ENCODE results near the gene PPP1R9A.

Gene PPP1R9A

DNA sequence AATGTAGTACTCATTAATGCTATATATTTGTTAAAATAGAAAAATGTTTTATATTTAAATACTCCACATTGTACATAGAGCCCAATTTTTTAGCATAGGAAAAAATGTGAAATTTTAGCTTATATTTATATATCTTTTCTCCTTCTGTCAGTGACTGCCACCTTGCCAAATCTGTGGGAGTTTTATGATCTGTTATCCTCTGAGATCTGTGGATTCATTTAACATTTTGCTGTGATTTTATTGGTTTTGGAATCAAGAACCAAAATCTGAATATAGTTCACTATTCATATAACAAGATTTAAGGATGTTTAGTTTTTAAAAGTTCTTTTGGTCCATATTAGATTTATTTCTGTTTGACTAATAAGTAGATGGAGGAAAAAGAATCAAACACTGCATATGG, 127.9 kb downstream of the PPP1R9A start:
- DNase-seq (ENCODE audit: low read depth): no peak

DNA sequence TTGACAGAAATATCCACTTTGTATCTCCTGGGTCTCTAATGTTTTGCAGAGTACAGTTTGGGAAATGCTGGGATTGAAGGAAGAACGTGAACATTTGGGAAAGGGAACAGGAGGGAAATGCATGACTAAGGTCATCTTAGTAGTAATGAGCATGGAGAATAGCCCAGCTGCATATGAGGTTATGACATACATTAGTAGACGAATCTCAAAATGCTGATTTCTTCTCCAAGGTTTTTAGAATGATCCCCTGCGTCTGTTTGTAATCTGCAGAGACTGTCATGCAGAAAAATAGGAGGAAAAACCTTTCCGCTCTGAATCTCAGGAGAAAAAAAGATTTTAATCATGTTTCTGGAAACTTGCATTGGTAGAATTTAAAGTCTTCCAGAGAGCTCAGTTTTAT, 133.6 kb downstream of the PPP1R9A start:
- DNase-seq (ENCODE audit: low read depth): no peak

DNA sequence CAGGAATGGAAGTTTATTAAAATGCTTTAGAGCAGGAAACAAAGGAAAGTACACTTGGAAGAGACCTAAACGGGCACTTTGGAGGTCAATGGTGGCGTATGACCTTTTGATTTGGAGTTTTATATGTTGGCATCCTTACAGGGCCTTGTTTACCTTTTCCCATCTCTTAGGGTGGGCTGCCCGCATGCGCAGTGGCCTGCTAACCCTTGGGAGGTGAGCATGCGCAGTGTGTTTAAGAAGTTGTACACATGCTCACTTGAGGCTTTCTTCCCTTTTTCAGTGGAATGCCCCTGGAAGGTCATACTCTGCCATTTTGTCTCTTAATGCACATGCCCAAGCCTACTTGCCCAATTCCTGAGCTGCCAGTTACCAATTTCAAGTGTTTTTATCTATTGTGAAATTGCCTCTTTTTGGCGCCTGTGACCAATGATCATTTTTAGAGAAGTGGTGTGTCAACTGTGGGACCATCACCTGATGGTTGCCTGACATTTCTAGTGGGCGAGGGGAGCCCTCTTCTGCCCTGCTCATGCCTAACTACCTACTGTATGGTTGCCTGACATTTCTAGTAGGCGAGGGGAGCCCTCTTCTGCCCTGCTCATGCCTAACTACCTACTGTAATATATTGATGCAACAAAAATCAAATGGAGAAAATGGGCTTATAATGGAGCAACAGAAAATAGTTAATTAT, 138.0 kb downstream of the PPP1R9A start:
- DNase-seq (ENCODE audit: low read depth): no peak

DNA sequence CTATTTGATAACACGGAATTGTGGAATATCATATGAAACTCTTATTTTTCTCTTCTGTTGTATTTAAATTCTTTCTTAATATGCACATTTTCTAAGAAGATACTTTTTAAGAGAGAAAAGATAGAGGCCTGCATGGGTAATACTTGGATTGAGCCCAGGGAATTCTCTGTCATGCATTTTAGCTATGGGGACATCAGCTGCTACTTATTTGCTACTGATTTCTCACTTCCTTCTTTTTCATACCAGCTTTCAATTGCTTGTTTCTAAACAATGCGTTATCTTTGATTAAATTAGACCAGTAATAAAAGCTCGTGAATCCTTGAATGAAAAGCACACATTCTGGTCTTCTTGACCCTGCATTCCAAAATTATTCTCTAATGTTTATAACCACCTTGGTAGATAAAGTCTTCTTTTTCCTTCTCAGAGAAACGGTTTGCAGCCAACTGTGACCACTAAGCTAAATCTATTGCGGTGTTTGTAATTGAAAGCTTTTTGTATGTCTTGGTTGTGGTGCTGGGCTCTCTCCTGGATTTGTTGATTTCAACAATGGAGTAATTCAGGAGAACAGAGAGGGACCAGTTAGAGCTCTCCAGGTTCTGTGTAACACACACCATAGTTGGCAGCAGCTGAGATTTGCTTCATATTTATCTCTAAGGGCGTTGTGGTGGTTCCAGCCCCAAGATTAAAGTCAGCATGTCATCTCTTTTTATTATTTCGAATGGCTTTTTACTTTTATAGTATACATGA, 139.3 kb downstream of the PPP1R9A start:
- DNase-seq (ENCODE audit: low read depth): no peak

DNA sequence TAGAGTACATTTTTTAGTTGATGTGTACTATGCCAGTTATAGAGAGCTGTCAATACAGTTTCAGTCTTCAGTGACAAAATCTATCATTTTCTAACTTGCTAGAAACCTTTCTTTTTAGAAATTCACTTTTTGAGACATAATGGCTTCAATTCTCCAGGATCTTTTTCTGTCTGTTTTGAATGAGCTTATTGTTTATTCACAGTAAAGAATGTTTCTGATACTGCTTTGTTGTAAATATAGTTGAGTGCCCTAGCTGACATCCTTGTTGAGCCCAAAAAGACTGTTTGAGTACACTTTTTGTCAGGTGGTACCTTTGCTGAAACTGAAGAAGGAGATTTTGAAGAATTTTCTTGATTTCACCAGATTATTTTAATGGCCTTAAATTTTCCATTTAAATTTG, 139.9 kb downstream of the PPP1R9A start:
- DNase-seq (ENCODE audit: low read depth): no peak

DNA sequence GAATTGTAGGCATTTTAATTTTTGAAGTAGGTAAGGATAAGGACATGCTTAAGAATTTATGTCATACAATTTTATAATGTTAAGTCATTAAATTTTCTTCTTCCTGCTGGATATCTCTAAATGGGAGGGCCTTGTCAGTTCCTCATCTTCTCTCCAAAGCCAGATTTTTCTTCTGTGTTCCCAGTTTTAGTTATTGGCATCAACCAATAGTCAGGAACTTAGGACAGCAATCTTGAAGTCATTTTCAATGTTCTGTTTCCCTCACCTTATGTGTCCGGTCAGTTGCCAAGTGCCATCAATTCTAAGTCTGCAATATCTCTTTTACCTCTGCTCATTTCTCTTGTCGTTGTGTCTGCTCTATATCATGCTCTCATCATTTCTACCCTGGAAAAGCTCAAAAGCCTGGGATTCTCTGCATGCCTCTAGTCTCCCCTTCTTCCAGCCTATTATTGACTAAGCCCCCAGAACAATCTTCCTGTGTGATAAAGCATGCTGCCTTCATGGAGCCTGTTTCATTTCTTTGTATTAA, 145.2 kb downstream of the PPP1R9A start:
- DNase-seq (ENCODE audit: low read depth): no peak

DNA sequence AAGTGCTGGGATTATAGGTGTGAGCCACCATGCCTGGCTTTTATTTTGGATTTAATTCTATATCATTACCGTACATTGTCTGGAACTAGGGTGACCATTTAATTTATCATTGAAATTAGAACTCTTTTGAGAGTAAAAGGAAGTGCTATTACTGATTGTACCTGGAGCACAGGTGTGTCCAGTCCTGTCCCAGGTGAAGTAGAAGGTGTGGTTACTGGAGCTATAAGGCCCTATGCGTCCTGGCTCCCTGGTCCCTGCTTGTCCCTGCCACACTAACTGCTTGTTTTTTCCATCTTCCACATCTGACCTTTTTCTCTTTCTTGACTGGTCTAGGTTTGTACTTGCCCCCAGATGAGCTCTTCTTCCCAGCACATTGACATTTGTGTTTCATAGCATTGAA, 147.0 kb downstream of the PPP1R9A start:
- no peak for DNase-seq (ENCODE audit: low read depth)

DNA sequence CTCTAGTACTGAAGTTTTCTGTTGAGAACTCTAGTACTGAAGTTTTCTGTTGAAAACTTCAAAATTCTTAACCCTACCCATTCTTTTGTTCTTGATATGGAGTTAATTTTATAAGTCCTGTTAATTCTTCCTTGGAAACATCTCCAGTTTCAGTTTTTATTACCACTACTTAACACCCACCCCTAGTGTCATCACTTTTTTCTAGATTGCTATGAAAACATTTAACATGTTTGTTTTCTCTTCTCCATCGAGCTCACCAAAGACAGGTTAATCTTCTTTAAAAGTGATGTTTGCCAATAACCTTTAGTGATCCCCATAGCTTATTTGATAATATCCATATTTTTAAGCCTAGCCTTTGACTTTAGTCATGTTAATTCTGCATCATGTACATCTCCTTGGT, 147.9 kb downstream of the PPP1R9A start:
- DNase-seq (ENCODE audit: low read depth): no peak

DNA sequence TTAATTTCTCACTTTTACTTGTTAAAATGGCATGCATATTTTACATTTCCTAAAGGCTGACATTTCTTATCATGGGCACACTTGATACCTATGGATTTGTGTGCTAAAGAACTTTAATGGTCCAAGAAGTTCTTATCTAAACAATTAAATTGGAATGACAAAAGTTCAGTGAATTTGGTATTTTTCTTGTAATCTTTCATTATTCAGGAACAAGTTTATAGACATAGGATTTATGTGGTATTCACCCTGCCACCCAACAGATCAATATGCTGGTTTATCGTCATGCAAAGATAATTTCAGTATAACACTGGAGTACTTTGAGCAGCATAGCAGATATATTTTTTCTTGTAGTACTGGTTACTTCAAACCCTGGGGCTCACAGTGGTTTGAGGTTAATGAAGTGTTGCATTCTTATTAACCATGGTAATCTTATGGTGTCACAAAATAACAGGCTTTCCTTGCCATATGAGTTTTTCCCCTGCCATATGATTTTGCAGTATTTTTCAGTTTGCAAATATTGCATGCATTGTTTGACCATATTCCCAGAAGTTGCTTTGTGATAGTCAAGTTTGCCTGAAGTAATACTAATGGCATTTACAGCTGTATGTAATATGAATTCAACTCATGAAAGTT, 148.8 kb downstream of the PPP1R9A start:
- no peak for DNase-seq (ENCODE audit: low read depth)

DNA sequence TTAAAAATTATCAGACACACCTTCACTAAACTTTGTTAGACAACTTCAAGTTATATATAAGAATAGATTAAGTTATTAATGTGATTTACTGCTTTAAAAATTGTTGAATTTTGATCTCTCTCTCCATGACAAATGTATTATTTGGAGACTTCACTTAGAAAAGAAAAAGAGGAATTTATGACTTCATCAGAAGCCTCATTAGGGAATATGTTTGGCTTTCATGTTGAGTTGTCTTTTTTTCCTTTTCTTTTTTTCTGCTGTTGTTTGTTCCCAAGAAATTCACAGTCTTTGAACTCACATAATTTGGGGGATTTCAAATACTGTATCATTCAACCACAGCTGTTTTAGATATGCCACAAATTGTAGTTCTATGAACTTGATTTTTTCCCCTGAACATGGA, 149.5 kb downstream of the PPP1R9A start:
- DNase-seq (ENCODE audit: low read depth): no peak

DNA sequence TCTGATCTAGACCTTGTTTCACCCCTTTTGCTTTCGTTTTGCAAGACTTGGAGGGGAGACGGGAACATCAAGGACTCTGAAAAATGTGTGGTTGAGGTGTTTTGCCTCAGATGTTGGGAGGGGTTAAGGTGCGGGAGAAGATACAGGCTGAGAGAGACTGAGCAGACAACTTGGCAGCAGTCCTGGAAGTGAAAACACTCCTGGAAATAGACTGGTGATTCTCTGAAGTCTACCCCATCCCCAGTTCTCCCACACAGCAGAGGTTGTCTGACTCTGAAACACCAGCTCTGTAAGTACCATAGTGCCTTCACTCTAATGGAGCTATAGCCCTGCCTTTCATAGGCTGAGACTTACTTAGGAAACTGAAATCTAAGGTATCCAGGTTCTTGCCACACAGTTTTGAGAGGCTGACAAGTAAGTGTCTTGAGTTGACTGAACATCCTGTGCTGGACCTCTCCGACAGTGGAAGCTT, 152.5 kb downstream of the PPP1R9A start:
- DNase-seq (ENCODE audit: low read depth): no peak

DNA sequence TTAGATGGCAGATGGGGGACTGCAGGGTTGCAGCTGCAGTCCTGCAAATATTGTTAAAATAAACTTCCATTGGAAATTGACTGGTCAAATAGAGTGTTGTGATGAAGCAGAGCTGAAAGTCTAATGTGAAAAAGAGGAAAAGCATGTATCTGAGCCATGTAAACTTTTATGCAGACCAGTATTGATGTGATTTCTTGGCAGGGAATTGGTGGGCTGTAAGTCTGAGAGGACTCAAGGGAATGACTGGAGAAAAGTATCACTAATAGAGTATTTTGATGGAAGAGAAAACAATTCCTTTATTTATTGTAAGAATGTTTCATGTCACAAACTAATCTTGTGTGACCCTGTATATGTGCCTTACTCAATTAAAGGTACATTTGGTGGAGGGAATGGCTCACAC, 155.5 kb downstream of the PPP1R9A start:
- no peak for DNase-seq (ENCODE audit: low read depth)

DNA sequence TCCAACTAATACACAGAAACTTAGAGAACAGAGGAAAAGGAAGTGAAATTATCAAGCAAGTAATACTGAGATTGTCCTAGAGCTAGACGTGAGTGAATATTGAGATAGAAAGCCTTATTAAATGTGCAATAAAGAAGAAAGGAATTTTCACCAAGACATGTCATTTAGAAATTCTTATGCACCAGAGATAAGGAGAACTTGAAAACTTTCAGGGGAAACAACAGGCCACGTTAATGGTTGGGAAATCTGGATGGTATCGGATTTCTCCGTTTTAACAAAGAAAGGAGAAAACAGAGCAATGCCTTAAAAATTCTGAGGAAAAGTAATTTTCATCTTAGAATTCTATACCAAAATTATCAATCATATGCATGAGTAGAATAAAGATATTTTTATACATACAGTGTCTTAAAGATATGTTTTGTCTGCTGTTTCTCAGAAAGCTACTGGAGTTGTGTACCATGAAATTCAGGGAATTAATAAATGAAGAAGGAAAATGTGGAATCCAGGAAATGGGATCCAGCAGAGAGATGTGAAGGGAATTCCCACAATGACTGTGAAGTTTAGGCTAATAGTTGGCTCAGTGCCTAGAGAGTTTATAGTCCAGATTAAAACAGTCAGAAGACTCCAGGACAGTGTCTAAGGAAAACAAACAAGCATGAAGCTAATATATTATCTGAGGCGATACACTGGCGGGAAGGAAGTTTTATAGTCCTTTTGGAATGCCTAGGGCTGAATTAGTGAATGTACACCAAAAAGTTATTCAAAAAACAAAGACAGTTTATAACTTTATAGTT, 159.5 kb downstream of the PPP1R9A start:
- DNase-seq (ENCODE audit: low read depth): no peak

DNA sequence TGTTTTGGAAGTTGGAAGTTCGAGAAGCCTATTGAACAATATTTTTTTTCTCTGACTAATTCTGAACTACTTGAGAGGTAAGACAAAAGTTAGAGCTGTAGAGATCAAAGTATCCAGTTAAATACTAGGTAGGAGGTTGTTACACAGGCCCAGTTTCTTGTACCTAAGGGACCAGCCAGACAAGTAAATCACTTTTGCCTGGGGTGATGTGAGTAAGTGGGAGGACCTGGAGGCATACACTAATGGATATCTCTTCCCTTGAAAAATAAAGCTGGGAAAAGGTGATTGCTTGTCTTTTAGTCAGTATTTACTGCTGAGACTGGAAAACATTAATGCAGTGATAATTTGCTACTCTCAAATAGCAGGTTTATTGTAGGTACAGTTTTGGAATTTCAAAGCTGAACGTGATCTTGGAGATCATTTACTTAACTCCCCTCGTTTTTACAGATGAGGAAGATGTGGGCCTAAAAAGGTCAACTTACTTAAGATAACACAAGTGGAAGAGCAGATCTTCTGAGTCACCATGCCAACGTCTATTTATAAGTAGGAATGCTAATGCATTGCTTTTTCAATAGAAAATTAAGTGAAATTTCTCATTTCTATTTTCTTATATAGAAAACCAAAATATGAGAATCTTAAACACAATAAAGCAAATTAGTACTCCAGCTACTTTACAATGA, 181.3 kb downstream of the PPP1R9A start:
- DNase-seq (ENCODE audit: low read depth): no peak

DNA sequence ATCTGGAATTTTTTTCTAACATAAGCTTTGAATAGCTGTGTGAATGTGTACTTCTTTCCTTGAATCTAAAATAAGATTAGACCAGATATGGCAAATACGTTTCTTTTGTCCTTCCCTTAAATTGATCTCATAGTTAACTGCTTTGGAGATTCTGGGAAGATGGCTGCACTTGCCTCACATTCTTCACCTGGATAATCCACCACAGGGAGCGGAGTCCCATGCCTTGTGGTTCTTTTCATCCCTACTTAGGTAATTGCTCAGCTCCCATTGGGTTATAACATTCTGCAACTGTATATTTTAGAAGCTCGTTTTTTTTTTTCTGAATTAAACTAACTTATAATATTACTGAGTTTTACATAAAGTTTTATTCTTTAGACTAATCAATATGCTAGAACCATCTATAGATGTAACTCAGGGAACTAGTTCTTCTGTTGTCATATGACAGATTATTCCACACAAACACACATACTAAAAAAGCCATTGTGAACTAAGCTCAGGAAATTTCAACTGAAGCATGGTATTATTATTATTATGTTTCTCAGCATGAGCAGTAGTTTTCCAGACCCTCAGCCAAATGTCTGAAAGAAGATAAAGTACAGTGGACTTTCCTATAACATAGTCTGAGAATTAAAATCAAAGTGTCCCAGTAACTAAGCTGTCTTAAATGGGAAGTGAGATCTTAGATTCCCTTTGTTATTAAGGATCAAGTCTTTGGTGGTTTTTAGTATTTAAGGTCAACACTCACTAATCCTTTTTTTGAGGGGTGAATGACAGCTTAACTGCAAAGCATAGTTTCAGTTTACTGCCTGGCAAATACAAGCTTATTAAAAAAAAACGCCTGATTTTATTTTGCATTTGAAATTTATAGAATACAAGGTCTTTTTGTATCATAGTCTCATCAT, 182.3 kb downstream of the PPP1R9A start:
- DNase-seq (ENCODE audit: low read depth): no peak

DNA sequence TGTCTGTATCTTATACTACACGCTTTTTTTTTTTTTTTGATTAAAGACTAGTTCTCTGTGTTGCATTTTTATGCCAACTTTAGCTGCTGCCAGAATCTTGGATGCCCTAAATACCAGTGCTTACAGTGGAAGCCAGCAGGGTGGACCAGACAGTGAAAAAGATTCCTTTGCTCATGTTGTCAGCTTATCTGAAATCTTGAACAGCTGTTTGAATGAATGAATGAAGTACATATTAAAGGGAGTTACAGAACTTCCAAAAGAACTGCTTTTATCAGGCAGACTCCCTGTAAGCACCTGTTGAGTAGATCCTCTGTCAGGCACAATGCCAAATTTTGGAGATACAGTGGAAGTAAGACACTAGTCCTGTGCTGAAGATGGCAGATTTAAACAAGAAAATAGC, 184.9 kb downstream of the PPP1R9A start:
- DNase-seq (ENCODE audit: low read depth): no peak

DNA sequence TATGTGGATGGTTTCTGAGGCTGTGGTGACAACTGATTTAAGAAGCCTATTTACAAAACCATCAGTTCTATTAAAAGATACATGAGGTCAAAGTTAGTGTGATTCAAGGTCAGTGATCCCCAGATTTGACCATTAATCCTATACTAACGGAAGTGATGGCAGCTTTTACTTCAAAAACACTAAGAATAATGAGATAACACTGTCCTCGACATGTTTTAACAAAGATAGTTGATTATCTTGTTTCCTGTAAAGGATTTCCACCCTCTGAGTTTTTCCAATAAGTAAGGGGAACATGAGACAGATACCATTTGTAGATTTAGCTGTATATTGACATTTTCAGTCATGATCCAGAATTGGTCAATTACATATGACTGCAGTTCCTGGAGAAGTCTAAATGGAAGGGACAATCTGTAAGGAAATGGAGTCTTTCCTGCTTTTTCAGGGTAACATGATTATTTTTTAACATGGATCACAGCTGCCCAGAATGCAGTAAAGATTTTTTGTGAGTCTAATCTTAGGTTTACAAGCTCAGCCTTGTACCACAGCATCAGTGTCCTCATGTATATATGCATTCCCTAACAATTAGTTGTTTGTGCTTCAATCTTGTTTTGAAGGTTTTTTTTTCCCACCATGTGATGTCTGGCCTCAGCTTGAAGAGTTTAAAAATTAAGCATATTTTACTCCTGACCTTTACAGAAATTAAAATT, 188.0 kb downstream of the PPP1R9A start:
- DNase-seq (ENCODE audit: low read depth): no peak

DNA sequence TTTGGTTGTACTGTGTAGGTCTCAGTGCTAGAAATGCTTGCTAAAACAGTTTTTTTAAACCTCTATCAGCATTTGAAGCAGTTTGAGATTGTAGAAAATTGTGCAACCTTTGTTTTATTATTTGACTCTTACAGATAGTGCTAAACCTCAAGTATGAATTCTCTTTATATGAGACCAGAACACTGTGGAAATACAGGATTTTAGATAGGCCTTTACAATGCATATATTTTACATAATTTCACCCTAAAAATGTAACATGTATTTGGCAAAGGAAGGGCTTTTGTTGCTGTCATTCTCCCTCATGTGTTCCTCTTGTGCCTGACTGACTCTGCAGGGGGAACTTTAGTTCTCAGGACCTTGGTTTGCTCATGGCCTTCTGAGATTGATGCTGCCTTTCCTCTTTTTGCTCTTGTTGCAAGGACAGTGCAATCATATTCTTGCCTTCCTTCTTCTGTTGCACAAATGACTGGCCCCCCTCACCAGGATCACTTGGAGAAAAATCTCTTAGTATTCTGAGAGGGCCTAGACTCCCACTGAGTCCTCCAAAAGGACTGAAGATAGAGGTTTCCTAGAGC, 188.7 kb downstream of the PPP1R9A start:
- no peak for DNase-seq (ENCODE audit: low read depth)

DNA sequence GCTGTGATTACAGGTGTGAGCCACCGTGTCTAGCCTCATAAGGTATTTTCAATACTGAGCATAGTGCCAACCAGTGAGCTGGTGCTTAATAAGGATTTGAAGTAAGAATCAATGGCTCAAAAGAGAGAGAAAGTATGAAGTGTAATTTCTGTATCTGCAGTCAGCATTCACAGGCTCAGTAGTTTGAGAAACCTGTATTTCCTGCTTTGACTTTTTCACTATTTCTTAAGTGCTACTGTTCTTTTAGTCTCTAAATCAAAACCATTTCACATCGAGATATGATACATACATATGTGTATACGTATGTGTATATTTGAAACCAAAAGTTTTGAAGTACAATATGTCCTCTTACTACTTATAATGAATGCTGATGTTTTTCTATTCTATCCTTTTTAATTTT, 189.9 kb downstream of the PPP1R9A start:
- DNase-seq (ENCODE audit: low read depth): no peak

DNA sequence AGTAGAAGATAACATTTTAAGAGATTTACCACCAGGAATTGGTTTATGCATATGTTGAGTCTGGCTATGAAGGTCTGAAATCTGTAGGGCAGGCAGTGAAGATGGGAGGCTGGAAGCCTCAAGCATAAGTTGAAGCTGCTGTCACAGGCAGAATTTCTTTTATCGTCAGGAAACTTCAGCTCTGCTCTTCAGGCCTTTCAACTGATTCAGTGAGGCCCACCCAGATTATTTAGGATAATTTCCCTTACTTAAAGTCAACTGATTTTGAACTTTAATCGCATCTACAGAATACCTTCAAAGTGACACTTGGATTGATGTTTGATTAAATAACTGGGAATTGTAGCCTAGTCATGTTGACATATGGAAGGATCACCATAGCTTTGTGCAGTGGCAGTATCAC, 190.5 kb downstream of the PPP1R9A start:
- no peak for DNase-seq (ENCODE audit: low read depth)

Data from GM04503 (cell line).